Mesenchymal stem cell (in vitro differentiated cells and primary cell): ENCODE results near the gene MACROH2A1.

ENCODE experiments used
- DNase-seq: peaks from one replicate; pipeline ENCODE4 v3.0.0-alpha.2; 2013
- H2AFZ ChIP-seq: one replicate; pipeline ENCODE4 v1.6.1; 2013; ENCODE audit warnings: low read depth, mild to moderate bottlenecking, control low read depth, inconsistent platforms, low read length, moderate library complexity
- H2AK5ac ChIP-seq: 2 replicates; pipeline ENCODE4 v1.6.1; 2013; ENCODE audit warnings: low read length, moderate library complexity, mild to moderate bottlenecking, inconsistent platforms; ENCODE audit not compliant: severe bottlenecking
- H2BK120ac ChIP-seq: one replicate; pipeline ENCODE4 v1.6.1; 2013; ENCODE audit warnings: low read depth, mild to moderate bottlenecking, inconsistent platforms, low read length, moderate library complexity
- H2BK12ac ChIP-seq, 2 experiments: one replicate each; pipeline ENCODE4 v1.6.1; 2013; ENCODE audit warnings: inconsistent platforms in 2 of 2, low read length in 2 of 2, mild to moderate bottlenecking in 2 of 2, moderate library complexity in 2 of 2, control low read depth in 1 of 2
- H2BK15ac ChIP-seq: one replicate; pipeline ENCODE4 v1.6.1; 2013; ENCODE audit warnings: mild to moderate bottlenecking, low read depth, inconsistent platforms; ENCODE audit not compliant: poor library complexity, severe bottlenecking
- H2BK5ac ChIP-seq: 2 replicates; pipeline ENCODE4 v1.6.1; 2013; ENCODE audit warnings: low read depth, mild to moderate bottlenecking, low read length, control low read depth, inconsistent platforms; ENCODE audit not compliant: poor library complexity, severe bottlenecking
- H3K14ac ChIP-seq, 2 experiments: one replicate each; pipeline ENCODE4 v1.6.1; 2013; ENCODE audit warnings: inconsistent platforms in 2 of 2, low read length in 2 of 2, control low read depth in 1 of 2, mild to moderate bottlenecking in 1 of 2, moderate library complexity in 1 of 2
- H3K18ac ChIP-seq, 2 experiments: one replicate each; pipeline ENCODE4 v1.6.1; 2013; ENCODE audit warnings: inconsistent platforms in 2 of 2, low read length in 2 of 2, control low read depth in 1 of 2, low read depth in 1 of 2, mild to moderate bottlenecking in 1 of 2
- H3K23ac ChIP-seq, 2 experiments: one replicate each; pipeline ENCODE4 v1.6.1; 2013; ENCODE audit warnings: inconsistent platforms in 2 of 2, low read length in 2 of 2, mild to moderate bottlenecking in 2 of 2, moderate library complexity in 2 of 2, control low read depth in 1 of 2
- H3K27ac ChIP-seq: 2 replicates; pipeline ENCODE4 v1.5.1; 2013; ENCODE audit warnings: mild to moderate bottlenecking, moderate library complexity, low read length, control low read depth, inconsistent platforms; ENCODE audit not compliant: poor library complexity, severe bottlenecking
- H3K27me3 ChIP-seq, 2 experiments: 2 replicates each; pipeline versions ENCODE4 v1.6.1 to v1.7.0; 2013; ENCODE audit warnings: low read length in 2 of 2, mild to moderate bottlenecking in 2 of 2, moderate library complexity in 2 of 2, control low read depth in 1 of 2, inconsistent platforms in 1 of 2; ENCODE audit not compliant: control insufficient read depth in 1 of 2, insufficient read depth in 1 of 2
- H3K36me3 ChIP-seq, 2 experiments: 2 replicates each; pipeline versions ENCODE4 v1.6.1 to v1.7.0; 2013; ENCODE audit warnings: low read length in 2 of 2, control low read depth in 1 of 2, inconsistent platforms in 1 of 2, low read depth in 1 of 2, mild to moderate bottlenecking in 1 of 2; ENCODE audit not compliant: insufficient read depth in 2 of 2, control insufficient read depth in 1 of 2
- H3K4ac ChIP-seq, 2 experiments: one replicate each; pipeline ENCODE4 v1.6.1; 2013; ENCODE audit warnings: inconsistent platforms in 2 of 2, low read length in 2 of 2, mild to moderate bottlenecking in 2 of 2, moderate library complexity in 2 of 2, control low read depth in 1 of 2, low read depth in 1 of 2
- H3K4me1 ChIP-seq: 2 replicates; pipeline ENCODE4 v1.6.1; 2013; ENCODE audit warnings: low read depth, low read length, control low read depth; ENCODE audit not compliant: control insufficient read depth, insufficient read depth
- H3K4me2 ChIP-seq: 2 replicates; pipeline ENCODE4 v1.6.1; 2013; ENCODE audit warnings: low read length, mild to moderate bottlenecking, inconsistent platforms; ENCODE audit not compliant: poor library complexity, severe bottlenecking
- H3K4me3 ChIP-seq, 2 experiments: 2 replicates each; pipeline versions ENCODE4 v1.5.1 to v1.7.0; 2013; ENCODE audit warnings: low read length in 2 of 2, mild to moderate bottlenecking in 2 of 2, control low read depth in 1 of 2, low read depth in 1 of 2; ENCODE audit not compliant: insufficient read depth in 1 of 2
- H3K79me1 ChIP-seq: replicated peaks from 2 replicates; pipeline ENCODE4 v1.6.1; 2013; ENCODE audit warnings: mild to moderate bottlenecking, control low read depth, low read length, inconsistent platforms; ENCODE audit not compliant: poor library complexity, severe bottlenecking
- H3K9ac ChIP-seq: 2 replicates; pipeline ENCODE4 v1.7.0; 2013; ENCODE audit warnings: mild to moderate bottlenecking, low read length, moderate library complexity
- H3K9me3 ChIP-seq: 2 replicates; pipeline ENCODE4 v1.7.0; 2013; ENCODE audit warnings: mild to moderate bottlenecking, low read length; ENCODE audit not compliant: control insufficient read depth
- H4K8ac ChIP-seq: one replicate; pipeline ENCODE4 v1.6.1; 2013; ENCODE audit warnings: inconsistent platforms, mild to moderate bottlenecking, low read length, moderate library complexity
- H4K91ac ChIP-seq: one replicate; pipeline ENCODE4 v1.6.1; 2013; ENCODE audit warnings: mild to moderate bottlenecking, low read length, inconsistent platforms
- WGBS: methylation state at CpG from one replicate; pipeline ENCODE4 v1.1.7; 2013; ENCODE audit warnings: mixed read lengths; 5-methylcytosine and 5-hydroxymethylcytosine counted together

The MACROH2A1 gene

GRCh38 chr5:135332519-135333150 is 66.4 kb downstream of the MACROH2A1 start:
- peaks cover 57 to 64% of the 10 kb centered on the region in 2 experiments for H3K36me3 ChIP-seq
- no peak overlapping the region for H2BK120ac ChIP-seq
- H3K4me2 ChIP-seq = no peak overlapping the region
- H3K4me3 ChIP-seq = no peak overlapping the region
- no peak overlapping the region for H3K27ac ChIP-seq
- no peak overlapping the region for H3K4ac ChIP-seq
- H3K23ac ChIP-seq = no peak overlapping the region
- H3K4me1 ChIP-seq = peaks cover 11% of the 10 kb centered on the region
- H3K27me3 ChIP-seq = peaks cover 0 to 3% of the 10 kb centered on the region in 2 experiments
- H3K18ac ChIP-seq = no peak overlapping the region
- no peak overlapping the region for H2AFZ ChIP-seq
- 18% methylated on average over 5 of the region's 5 CpGs for WGBS
- H2BK5ac ChIP-seq = no peak overlapping the region
- H4K8ac ChIP-seq = no peak overlapping the region
- peaks cover 8% of the 10 kb centered on the region for H3K79me1 ChIP-seq
- no peaks in the 10 kb centered on the region for H3K9me3 ChIP-seq
- H2BK15ac ChIP-seq = no peak overlapping the region
- DNase-seq = peak; percentile 74
- H3K9ac ChIP-seq = no peak overlapping the region
- H2AK5ac ChIP-seq = no peak overlapping the region
- H4K91ac ChIP-seq = no peak overlapping the region
- H3K14ac ChIP-seq = no peak overlapping the region
- H2BK12ac ChIP-seq = no peak overlapping the region

- H2BK5ac ChIP-seq = no peak overlapping the region
- no peak overlapping the region for H3K4me3 ChIP-seq
- no peak overlapping the region for H2BK15ac ChIP-seq
- H3K27ac ChIP-seq = no peak overlapping the region
- peaks cover 11% of the 10 kb centered on the region for H3K4me1 ChIP-seq
- H4K91ac ChIP-seq = no peak overlapping the region
- no peak overlapping the region for H2AFZ ChIP-seq
- H2BK120ac ChIP-seq = no peak overlapping the region
- H3K14ac ChIP-seq = no peak overlapping the region
- H3K18ac ChIP-seq = no peak overlapping the region
- H3K36me3 ChIP-seq = peaks cover 48 to 53% of the 10 kb centered on the region in 2 experiments
- H3K23ac ChIP-seq = no peak overlapping the region
- H3K27me3 ChIP-seq = peaks cover 0 to 7% of the 10 kb centered on the region in 2 experiments
- H2AK5ac ChIP-seq = no peak overlapping the region
- H3K4me2 ChIP-seq = no peak overlapping the region
- H3K4ac ChIP-seq = no peak overlapping the region
- no peaks in the 10 kb centered on the region for H3K9me3 ChIP-seq
- WGBS = 95% methylated on average over 3 of the region's 3 CpGs
- peaks cover 8% of the 10 kb centered on the region for H3K79me1 ChIP-seq
- no peak overlapping the region for H4K8ac ChIP-seq
- H3K9ac ChIP-seq = no peak overlapping the region
- no peak for DNase-seq
- no peak overlapping the region for H2BK12ac ChIP-seq
Observed at GRCh38 chr5:135331612-135332011, 67.4 kb downstream of the MACROH2A1 start.

GRCh38 chr5:135330798-135331096 is 68.3 kb downstream of the MACROH2A1 start:
- Histone ChIP-seq H4K8ac (no peak overlapping the region), H3K27me3 (peaks cover 0 to 7% of the 10 kb centered on the region in 2 experiments), H3K4me3 (no peak overlapping the region), H3K9me3 (no peaks in the 10 kb centered on the region), H2BK12ac (no peak overlapping the region), H3K9ac (no peak overlapping the region), H2AFZ (no peak overlapping the region), H3K79me1 (peaks cover 4% of the 10 kb centered on the region), H2BK5ac (no peak overlapping the region), H3K4me2 (no peak overlapping the region), H3K18ac (peak overlapping the region in 1 of 2 experiments; percentile 11), H3K4ac (no peak overlapping the region), H2AK5ac (no peak overlapping the region), H3K14ac (no peak overlapping the region), H2BK120ac (no peak overlapping the region), H3K4me1 (peaks cover 11% of the 10 kb centered on the region), H3K27ac (no peak overlapping the region), H4K91ac (no peak overlapping the region), H3K36me3 (peaks cover 40 to 45% of the 10 kb centered on the region in 2 experiments), H3K23ac (no peak overlapping the region), H2BK15ac (peak overlapping the region; percentile 68)
- WGBS = 93% methylated on average over 3 of the region's 3 CpGs
- DNase-seq = no peak

GRCh38 chr5:135329913-135330797 is 68.9 kb downstream of the MACROH2A1 start:
- Histone ChIP-seq H3K79me1 (peaks cover 2% of the 10 kb centered on the region), H4K8ac (no peak overlapping the region), H3K14ac (peak overlapping the region in 1 of 2 experiments; percentile 12), H3K23ac (peak overlapping the region in 1 of 2 experiments; percentile 15), H3K27ac (no peak overlapping the region), H3K4me1 (peaks cover 7% of the 10 kb centered on the region), H3K9ac (no peak overlapping the region), H3K9me3 (no peaks in the 10 kb centered on the region), H4K91ac (no peak overlapping the region), H2AFZ (no peak overlapping the region), H2BK15ac (peak overlapping the region; percentile 68), H3K18ac (peak overlapping the region in 1 of 2 experiments; percentile 23), H2BK12ac (no peak overlapping the region), H2AK5ac (no peak overlapping the region), H3K4ac (no peak overlapping the region), H2BK5ac (no peak overlapping the region), H3K27me3 (peaks cover 0 to 7% of the 10 kb centered on the region in 2 experiments), H3K4me2 (no peak overlapping the region), H3K4me3 (no peak overlapping the region), H3K36me3 (peaks cover 34 to 39% of the 10 kb centered on the region in 2 experiments), H2BK120ac (no peak overlapping the region)
- 91% methylated on average over 18 of the region's 18 CpGs for WGBS
- DNase-seq = peak; percentile 18
